GM12878 (cell line): Measurements from ENCODE around the gene MUC5B.

Experiments used
- CTCF ChIP-seq, 3 experiments: IDR thresholded peaks in 2 of 3; conservative IDR thresholded peaks in 1 of 3; 2 replicates each; pipeline ENCODE4 v1.5.1; 2011; ENCODE audit warnings: low read depth in 3 of 3, low read length in 3 of 3, mild to moderate bottlenecking in 3 of 3, control low read depth in 2 of 3, moderate library complexity in 2 of 3, inconsistent platforms in 1 of 3, mixed read lengths in 1 of 3; ENCODE audit not compliant: control insufficient read depth in 2 of 3, insufficient read depth in 1 of 3; ENCODE audit errors: extremely low read depth in 1 of 3
- MTA2 ChIP-seq: fragments of 450-650 bp; IDR thresholded peaks from 2 replicates; pipeline ENCODE4 v1.6.1; 2016; ENCODE audit warnings: low read depth, mild to moderate bottlenecking, moderate library complexity
- PAX8 ChIP-seq: fragments of 450-650 bp; IDR thresholded peaks from 2 replicates; pipeline ENCODE4 v1.6.1; 2017; ENCODE audit warnings: mild to moderate bottlenecking, moderate library complexity

DNA sequence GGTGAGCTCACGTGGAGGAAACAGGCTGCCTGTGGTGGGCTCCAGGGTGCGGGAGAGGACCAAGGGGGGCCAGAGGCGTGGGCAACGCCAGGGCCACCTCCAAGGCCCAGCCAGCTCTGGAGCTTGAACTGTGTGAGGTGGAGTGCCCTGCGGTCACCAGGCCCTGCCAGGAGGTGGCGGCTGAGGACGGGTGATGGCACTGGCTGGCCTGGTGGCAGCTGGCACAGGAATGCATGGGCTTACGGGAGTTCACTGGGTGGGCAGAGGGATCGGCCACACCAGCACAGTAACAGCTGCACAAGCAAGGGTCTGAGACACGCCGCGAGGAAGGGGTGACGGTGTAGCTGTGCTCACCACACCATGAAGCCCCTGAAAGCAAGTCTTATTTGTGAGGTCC lies 70.8 kb downstream of the MUC5B start:
- no peak for TF ChIP-seq PAX8
- peak; percentile 24 to 33 (median 25); a peak in 3 of 6 replicates for TF ChIP-seq CTCF (IDR thresholded peaks at IDR 0.05 in 2 of 3, conservative IDR thresholded peaks at IDR 0.05 in 1 of 3; ENCODE audit: control insufficient read depth in 2 of 3, extremely low read depth in 1 of 3, insufficient read depth in 1 of 3, low read depth in 3 of 3, low read length in 3 of 3)
- no peak for TF ChIP-seq MTA2
